Raji (cell line): Measurements from ENCODE around the gene TP53RK.

ENCODE experiments used
- POLR2A ChIP-seq: IDR thresholded peaks from 2 replicates; pipeline ENCODE4 v1.6.1; 2011; ENCODE audit warnings: low read depth, low read length, control low read depth; ENCODE audit not compliant: insufficient read depth

TP53RK gene

DNA sequence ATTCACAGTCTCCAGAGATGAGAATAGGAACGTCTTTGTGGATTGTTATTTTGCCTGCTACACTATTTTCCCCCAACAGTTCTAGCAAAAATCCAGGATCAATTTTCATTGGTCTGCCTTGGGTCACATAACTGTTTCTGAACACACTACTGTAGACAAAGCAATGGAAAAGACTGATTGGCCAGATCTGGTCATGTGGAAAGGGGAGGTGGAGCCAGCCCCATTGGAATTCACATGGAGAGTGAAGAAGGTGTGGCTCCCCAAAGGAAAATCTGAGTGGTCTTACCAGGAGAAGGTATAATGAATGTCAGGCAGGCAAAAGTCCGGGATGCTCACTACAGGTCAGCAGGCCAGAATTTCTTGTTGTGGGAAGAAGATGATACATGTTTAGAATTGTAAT, 9.5 kb upstream of the TP53RK start:
- no peak for TF ChIP-seq POLR2A

DNA sequence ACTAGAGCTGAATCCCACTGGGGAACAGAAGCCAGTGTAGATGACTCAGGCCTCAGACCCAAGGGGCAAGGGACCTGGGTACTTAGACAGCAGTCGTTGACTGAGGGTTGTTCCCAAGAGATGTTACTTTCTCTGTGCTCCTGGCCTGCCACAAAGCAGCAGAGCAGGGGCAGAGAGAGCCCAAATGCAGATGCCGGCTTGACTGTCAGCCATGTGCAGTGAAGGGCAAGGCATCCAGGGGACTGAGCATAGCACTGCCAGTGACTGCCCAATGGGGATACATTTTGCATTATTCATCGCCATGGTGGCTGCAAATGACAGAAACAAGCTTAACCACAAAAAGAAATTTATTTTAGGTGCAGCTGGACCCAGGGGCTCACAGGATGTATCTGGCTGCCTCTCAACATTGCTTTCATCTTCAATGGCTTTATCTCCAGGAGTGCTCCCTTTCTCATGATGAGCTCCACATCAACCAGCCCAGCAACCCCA, 7.6 kb upstream of the TP53RK start:
- no peak for TF ChIP-seq POLR2A

DNA sequence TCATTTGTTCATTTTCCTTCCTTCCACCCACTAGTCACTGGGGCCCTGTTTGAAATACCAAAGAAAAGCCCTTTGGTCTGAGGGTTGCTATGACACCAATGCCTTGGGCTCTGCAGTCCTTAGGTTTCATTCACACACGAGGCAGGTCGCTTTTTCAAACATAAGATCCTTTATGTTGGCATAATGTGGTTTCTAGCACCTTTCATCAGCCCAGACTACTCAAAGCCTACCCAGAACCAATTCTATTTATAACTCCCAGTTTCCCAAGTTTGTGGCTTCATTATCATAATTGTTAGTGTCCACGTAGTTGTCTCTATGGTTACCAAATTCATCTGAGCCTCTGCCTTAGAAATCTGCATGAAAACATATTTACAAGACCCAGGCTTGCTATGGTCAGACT, 6.6 kb upstream of the TP53RK start:
- TF ChIP-seq POLR2A, result no peak

DNA sequence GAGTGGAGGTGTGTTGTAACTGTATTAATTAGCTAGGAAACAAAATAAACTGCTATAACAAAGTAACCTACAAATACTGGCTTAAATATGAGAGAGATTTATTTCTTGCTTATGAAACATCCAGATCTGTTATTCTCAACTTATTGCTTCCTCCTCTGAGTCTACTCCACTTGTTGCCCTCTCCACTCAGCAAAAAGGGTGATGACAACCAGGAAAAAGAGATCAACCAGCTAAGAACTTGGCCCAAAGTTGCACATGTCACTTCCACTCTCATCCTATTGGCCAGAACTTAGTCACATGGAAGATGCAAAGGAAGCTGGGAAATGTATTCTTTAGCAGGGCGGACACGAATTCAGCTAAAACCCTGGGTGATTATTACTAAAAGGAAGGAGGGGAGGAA, 5.2 kb upstream of the TP53RK start:
- peak; percentile 55 for TF ChIP-seq POLR2A

DNA sequence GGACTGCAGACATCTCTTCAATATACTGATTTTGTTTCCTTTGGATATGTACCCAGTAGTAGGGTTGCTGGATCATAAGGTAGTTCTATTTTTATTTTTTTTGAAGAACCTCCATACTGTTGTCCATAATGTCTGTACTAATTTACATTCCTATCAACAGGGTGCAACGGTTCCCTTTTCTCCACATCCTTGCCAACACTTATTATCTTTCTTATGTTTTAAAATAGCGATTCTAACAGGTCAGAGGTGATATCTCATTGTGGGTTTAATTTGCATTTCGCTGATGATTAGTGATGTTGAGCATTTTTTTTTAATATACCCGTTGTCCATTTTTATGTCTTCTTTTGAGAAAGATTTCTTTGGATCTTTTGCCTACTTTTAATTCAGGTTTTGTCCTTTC, 2.0 kb upstream of the TP53RK start:
- no peak for TF ChIP-seq POLR2A

DNA sequence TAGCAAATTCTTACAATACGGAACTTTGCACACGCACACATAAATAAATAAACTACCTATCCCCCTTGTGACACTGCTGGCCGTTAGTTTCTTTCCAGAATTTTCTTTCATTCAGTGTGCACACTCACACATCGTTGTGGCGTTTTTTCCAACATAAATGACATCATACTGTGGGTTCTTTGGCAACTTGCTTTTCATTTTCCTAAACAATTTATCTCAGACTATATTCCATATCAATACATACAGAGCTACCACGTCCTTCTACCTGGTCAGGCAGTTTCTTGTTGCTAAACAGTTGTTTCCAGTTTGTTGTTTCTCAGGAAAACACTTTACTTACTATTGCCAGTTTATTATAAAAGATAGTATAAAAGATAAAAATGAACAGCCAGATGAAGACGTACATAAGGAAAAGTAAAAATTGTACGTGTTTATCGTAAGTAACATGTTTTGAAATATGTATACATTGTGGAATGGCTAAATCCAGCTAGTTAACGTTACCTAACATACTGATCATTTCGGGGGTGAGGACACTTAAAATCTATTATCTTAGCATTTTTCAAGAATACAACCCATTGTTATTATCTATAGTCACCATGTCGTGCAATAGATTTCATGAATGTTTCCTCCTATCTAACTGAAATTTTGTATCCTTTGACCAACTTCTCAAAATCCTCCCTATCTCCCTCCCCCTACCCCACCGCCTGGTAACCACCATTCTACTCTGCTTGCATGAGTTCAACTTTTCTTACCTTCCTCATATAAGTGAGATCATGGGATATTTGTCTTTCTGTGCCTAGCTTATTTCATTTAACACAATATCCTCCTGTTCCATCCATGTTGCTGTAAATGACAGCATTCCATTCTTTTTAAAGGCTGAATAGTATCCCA, 1.2 kb upstream of the TP53RK start:
- no peak for TF ChIP-seq POLR2A

DNA sequence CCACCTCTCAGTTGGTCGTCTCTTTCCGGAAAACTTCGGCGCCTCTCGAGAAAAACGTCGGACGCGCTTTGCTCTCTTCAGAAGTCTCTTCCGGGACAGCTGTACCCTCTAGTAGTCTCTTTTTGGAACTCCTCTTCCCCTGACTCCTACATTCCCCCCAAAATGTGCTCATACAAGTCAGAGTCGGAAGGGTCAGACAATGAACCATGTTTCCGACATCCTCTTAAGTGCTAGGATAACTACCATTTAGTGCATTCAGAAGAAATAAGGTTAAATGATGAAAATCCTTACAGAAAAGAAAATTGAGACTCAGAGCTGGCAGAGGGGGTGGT, 476 bp upstream of the TP53RK start:
- TF ChIP-seq POLR2A, result peak; percentile 67; the same call in 1 of the 2 replicates

DNA sequence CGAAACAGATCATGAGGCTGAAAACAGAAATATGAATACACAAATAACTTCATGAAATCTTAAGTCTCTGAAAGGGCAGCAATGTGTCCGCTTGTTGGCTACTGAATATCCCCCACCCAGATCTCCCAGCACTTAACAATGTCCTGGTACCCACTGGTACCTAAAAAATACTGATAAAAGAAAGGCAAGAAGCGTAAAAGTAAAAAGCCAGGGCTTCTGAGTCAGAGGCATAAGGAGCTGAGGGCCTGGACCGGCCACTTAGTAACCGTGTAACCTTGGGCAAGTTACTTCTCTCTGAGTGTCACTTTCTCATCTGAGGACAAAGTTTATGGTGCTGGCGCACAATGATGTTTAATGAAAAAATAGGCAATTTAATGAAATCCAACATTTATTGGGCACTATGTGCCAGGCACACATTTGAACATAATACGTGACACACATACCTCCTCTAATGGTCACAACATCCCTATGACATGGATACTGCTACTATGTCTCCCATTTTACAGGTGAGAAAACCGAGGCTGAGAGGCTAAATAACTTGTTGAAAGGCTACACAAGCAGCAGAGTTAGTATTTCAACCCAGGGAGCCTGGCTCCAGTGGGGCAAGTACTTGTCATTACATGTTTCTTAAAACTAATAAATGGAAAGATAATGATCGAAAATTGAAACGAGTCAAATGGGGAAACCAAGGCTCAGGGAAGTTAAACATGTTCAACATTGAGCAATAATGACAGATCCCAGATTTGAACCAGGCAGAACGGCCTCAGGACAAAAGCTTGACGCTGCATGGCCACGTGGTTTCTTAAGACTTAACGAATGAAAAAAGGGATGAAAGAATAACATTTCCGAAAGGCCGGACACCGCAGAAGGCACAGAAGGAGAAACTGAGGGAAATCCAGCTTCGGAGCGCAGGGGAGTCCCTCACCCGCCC, 828 bp downstream of the TP53RK start:
- no peak for TF ChIP-seq POLR2A

DNA sequence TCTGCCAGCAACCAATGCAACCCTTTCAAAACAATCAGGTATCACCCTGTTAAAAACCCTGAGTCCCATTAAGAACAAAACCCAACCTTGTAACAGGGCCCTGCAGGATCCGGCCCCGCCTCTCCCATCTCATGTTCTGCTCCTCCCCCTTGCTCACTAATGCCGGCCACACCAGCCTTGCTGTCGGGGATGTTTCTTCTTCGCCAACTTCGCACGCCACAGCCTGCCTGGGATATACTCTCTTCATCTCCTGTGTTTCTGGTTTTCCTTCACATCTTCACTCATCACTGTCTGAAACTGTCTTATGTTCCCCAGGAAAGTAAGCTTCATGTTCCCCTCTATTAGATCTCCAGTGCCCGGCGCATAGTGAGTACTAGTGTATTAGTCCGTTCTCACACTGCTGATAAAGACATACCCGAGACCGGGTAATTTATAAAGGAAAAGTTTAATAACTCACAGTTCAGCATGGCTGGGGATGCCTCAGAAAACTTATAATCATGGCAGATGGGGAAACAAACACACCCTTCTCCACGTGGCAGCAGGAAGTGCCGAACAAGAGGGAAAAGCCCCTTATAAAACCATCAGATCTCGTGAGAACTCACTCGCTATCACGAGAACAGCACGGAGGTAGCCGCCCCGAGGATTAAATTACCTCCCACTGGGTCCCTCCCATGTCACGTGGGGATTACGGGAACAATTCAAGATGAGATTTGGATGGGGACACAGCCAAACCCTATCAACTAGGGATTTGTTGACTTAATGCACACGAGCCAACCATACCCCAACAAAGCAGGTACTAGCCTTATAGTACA, 5.1 kb downstream of the TP53RK start:
- TF ChIP-seq POLR2A, result no peak

DNA sequence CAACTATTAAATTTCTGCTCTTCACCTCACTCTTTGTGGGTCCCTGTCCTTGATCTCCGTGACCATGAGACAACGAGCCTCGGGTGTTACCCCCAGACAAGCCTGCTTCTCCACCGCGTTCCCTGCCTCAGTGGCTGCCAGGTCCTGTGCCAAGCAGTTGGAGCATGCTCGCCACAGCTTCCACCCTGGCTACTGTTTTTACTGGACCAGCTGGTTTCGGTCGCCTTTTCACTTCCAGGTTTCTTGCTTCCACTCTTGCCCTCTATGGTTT, 5.6 kb downstream of the TP53RK start:
- TF ChIP-seq POLR2A, result no peak

DNA sequence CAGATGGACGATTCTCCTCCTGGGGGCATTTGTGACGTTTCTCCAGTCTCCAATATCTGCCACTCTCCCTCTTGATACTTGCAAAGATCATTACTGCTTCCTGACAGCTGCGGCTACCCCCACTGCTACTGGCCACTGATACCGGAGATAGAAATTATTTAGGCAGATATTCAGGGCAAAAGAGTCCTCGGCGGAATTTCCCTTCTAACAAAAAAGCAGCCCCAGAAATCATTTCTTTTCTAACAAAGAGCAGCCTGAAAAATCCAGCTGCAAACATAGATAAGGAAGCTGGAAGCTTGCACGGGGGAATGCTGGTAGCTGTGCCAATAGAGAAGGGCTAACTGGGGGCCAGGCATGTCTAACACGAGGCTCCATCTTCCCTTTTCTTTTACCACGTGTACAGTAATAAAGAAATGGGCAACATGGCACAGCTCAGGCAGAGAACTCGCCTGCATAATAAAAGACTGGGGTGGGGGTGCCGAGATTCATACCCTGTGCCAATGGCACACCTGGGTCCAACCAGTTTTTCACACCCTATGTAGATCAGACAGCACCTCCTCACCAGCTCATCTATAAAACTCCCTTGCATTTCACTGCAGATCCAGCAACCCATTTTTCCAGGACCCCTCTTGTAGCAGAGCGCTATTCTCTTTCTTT, 6.1 kb downstream of the TP53RK start:
- TF ChIP-seq POLR2A, result no peak

DNA sequence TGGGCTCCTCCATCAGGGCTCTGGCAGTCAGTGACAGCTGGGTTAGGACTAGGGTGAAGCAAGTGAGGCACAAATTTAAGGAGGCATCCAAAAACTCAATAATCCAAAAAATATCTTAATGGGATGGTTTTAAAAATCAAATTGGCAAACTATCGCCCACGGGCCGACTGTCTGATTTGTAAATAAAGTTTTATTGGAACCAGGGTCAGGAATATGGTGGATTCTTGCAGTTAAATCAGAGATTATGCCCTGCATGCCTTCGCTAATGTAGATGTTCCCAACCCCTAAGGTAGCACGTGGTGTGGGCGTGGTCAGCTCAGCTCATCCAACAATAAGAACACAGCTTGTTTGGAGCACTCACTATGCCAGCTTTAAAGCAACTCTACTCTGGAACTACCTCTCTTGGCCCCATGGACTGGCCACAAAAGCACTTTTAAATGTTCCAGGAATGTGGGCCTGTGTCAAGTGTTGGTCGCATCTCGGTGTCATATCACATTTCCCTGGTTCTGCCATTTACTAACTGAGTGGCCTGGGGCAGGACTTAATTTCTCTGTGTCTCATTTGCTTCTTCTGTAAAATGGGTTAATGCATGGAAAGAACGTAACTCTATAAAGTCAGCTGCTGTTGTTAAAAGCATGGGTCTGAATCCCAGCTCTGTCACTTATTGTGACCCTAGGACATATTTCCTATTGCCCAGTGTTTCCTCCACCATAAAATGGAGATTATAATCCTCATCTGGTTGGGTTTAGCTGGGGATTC, 7.0 kb downstream of the TP53RK start:
- no peak for TF ChIP-seq POLR2A

DNA sequence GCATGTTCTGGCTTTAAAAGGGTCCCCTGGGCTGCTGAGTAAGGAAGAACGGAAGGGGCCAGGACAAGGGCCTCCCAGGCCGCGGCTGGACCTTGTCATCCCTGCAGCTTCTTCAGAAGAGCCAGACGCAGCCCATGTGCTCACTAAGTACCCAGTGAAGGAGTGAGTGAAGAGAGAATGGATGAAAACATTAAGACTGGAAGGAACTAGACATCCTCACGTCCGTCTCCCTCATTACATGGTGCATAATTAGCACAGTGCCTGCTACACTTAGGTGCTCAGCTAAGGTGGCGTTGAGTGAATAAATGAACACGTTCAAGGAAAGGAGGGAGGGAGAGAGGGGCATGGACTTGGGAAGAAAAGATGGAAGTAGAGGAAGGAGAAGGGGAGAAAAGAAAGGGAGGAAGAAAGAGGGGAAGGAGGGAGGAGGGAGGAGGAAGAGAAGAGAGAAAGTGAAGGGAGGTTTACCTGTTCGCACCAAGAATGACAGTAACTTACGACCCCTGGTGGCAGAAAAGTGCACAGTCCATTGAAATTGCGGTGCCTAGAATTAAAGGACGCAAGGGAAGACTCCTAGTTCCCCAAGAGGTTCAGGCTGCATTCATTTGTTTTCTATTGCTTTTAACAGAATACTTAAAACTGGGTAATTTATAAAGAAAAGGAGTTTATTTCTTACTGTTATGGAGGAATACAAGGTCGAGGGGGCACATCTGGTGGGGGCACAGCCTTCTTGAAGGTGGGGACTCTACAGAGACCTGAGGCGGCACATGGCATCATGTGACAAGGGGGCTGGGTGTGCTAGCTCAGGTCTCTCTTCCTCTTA, 8.0 kb downstream of the TP53RK start:
- no peak for TF ChIP-seq POLR2A

DNA sequence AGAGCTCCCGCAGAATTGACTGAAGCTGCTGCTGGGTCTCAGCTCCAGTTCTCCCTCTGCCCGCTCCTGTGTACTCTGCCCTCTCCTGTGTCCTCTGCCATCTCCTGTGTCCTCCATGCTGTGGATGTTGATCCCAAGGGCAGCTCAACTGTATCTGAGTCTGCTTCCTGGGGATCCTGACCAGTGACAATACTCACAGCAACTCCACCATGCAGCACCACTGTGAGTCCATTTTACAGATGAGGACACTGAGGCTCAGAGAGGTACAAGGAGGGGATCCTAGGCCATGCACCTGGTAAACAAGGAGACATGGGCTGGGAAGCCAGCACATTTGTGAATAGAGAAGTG, 8.6 kb downstream of the TP53RK start:
- TF ChIP-seq POLR2A, result no peak

DNA sequence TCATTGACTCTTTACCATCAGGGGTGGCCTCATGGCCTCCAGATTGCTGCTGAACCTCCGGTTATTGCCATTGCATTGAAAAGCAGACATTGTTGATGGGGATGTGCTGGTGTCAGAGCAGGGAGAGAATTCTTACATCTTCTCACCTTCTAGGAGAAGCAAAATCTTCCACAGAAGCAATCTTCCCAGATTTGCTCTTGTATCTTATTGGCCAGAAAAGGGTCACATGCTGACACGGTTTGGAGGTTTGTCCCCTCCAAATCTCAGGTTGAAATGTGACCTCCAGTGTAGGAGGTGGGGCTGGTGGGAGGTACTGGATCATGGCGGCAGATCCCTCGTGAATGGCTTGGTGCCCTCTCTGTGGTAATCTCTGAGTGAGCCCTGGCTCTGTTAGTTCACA, 10.7 kb downstream of the TP53RK start:
- TF ChIP-seq POLR2A, result no peak
